ENCODE results near the gene INPP1.

The INPP1 gene

GRCh38 chr2:190366248-190366753 is 22.9 kb downstream of the INPP1 start:
- no peak for TF ChIP-seq TAF1 (IDR thresholded peaks at IDR 0.05; ENCODE audit: borderline replicate concordance, insufficient read depth, low read length)
- no peak for TF ChIP-seq REST (IDR thresholded peaks at IDR 0.05; ENCODE audit: insufficient read depth in 1 of 2, low read depth in 2 of 2, low read length in 2 of 2)
- no peak for TF ChIP-seq SIN3A (IDR thresholded peaks at IDR 0.05; ENCODE audit: borderline replicate concordance, insufficient read depth, low read length)
- TF ChIP-seq POLR2AphosphoS5 (IDR thresholded peaks at IDR 0.05; ENCODE audit: low read depth, low read length): no peak
- no peak for TF ChIP-seq FOXP2 (optimal IDR thresholded peaks at IDR 0.05; ENCODE audit: borderline replicate concordance, extremely low read depth, extremely low read length, insufficient read depth)

- TF ChIP-seq SIN3A (IDR thresholded peaks at IDR 0.05; ENCODE audit: borderline replicate concordance, insufficient read depth, low read length) (no peak), TAF1 (IDR thresholded peaks at IDR 0.05; ENCODE audit: borderline replicate concordance, insufficient read depth, low read length) (no peak), REST (IDR thresholded peaks at IDR 0.05; ENCODE audit: insufficient read depth in 1 of 2, low read depth in 2 of 2, low read length in 2 of 2) (no peak), POLR2AphosphoS5 (IDR thresholded peaks at IDR 0.05; ENCODE audit: low read depth, low read length) (no peak), FOXP2 (optimal IDR thresholded peaks at IDR 0.05; ENCODE audit: borderline replicate concordance, extremely low read depth, extremely low read length, insufficient read depth) (no peak)
Observed at GRCh38 chr2:190367091-190367490, 23.7 kb downstream of the INPP1 start.

- no peak for TF ChIP-seq FOXP2 (optimal IDR thresholded peaks at IDR 0.05; ENCODE audit: borderline replicate concordance, extremely low read depth, extremely low read length, insufficient read depth)
- no peak for TF ChIP-seq TAF1 (IDR thresholded peaks at IDR 0.05; ENCODE audit: borderline replicate concordance, insufficient read depth, low read length)
- TF ChIP-seq POLR2AphosphoS5 (IDR thresholded peaks at IDR 0.05; ENCODE audit: low read depth, low read length): no peak
- TF ChIP-seq SIN3A (IDR thresholded peaks at IDR 0.05; ENCODE audit: borderline replicate concordance, insufficient read depth, low read length): no peak
- no peak for TF ChIP-seq REST (IDR thresholded peaks at IDR 0.05; ENCODE audit: insufficient read depth in 1 of 2, low read depth in 2 of 2, low read length in 2 of 2)
Observed at GRCh38 chr2:190369635-190370034, 26.2 kb downstream of the INPP1 start.

GRCh38 chr2:190376083-190376482 is 32.7 kb downstream of the INPP1 start:
- TF ChIP-seq POLR2AphosphoS5 (IDR thresholded peaks at IDR 0.05; ENCODE audit: low read depth, low read length) (no peak), FOXP2 (optimal IDR thresholded peaks at IDR 0.05; ENCODE audit: borderline replicate concordance, extremely low read depth, extremely low read length, insufficient read depth) (no peak), REST (IDR thresholded peaks at IDR 0.05; ENCODE audit: insufficient read depth in 1 of 2, low read depth in 2 of 2, low read length in 2 of 2) (no peak), SIN3A (IDR thresholded peaks at IDR 0.05; ENCODE audit: borderline replicate concordance, insufficient read depth, low read length) (no peak), TAF1 (IDR thresholded peaks at IDR 0.05; ENCODE audit: borderline replicate concordance, insufficient read depth, low read length) (no peak)
